Neural cell (in vitro differentiated cells): ENCODE data around the gene SEL1L3. TPM values are rescaled to one million over a fixed set of nuclear protein-coding genes. Genes with fewer than 3 reads are reported as not detected.

Experiments used
- H2AFZ ChIP-seq: fragments of 200-600, 300-800 bp; sonication (generic), shearing (Covaris generic); 2 replicates; pipeline ENCODE4 v1.6.0; 2014; ENCODE audit warnings: low read depth, mild to moderate bottlenecking, antibody characterized with exemption, low read length, moderate library complexity
- H3F3A ChIP-seq: fragments of 200-600 bp; shearing (Covaris generic); 2 replicates; pipeline ENCODE4 v1.6.1; 2016; ENCODE audit warnings: mild to moderate bottlenecking, moderate library complexity, mixed read lengths, antibody characterized with exemption, low read length; ENCODE audit not compliant: insufficient read depth, poor library complexity, severe bottlenecking
- H3K27ac ChIP-seq: fragments of 200-600, 300-800 bp; sonication (generic), shearing (Covaris generic); 2 replicates; pipeline ENCODE4 v1.5.1; 2014; ENCODE audit warnings: mild to moderate bottlenecking, low read length, moderate library complexity
- H3K27me3 ChIP-seq: fragments of 300-800, 200-600 bp; sonication (generic), shearing (Covaris generic); 2 replicates; pipeline ENCODE4 v1.6.0; 2014; ENCODE audit warnings: mild to moderate bottlenecking, low read depth, low read length, moderate library complexity; ENCODE audit not compliant: insufficient read depth
- H3K36me3 ChIP-seq: fragments of 300-800, 200-600 bp; sonication (generic), shearing (Covaris generic); 2 replicates; pipeline ENCODE4 v1.5.1; 2014; ENCODE audit warnings: mild to moderate bottlenecking, antibody characterized with exemption, low read length, moderate library complexity; ENCODE audit not compliant: insufficient read depth
- H3K4me2 ChIP-seq: fragments of 300-800, 200-600 bp; sonication (generic), shearing (Covaris generic); 2 replicates; pipeline ENCODE4 v1.6.0; 2014; ENCODE audit warnings: mild to moderate bottlenecking, low read length
- H3K4me3 ChIP-seq: fragments of 300-800, 200-600 bp; sonication (generic), shearing (Covaris generic); 2 replicates; pipeline ENCODE4 v1.5.1; 2014; ENCODE audit warnings: mild to moderate bottlenecking, low read length, moderate library complexity
- H3K79me2 ChIP-seq: fragments of 200-600 bp; shearing (Covaris generic); replicated peaks from 2 replicates; pipeline ENCODE4 v1.6.0; 2014; ENCODE audit warnings: mild to moderate bottlenecking, low read length, moderate library complexity; ENCODE audit not compliant: insufficient read depth
- H3K9ac ChIP-seq: fragments of 300-800, 200-600 bp; sonication (generic), shearing (Covaris generic); 2 replicates; pipeline ENCODE4 v1.6.1; 2016; ENCODE audit warnings: mild to moderate bottlenecking, low read length, mixed read lengths
- H3K9me2 ChIP-seq: fragments of 200-600 bp; shearing (Covaris generic); 2 replicates; pipeline ENCODE4 v1.6.1; 2016; ENCODE audit warnings: mild to moderate bottlenecking, low read length, mixed read lengths; ENCODE audit not compliant: insufficient read depth
- H3K9me3 ChIP-seq: fragments of 200-600, 300-800 bp; sonication (generic), shearing (Covaris generic); 2 replicates; pipeline ENCODE4 v1.6.1; 2016; ENCODE audit warnings: mild to moderate bottlenecking, mixed run types, low read length, moderate library complexity, mixed read lengths
- H4K20me1 ChIP-seq: fragments of 200-600 bp; shearing (Covaris generic); 2 replicates; pipeline ENCODE4 v1.6.1; 2016; ENCODE audit warnings: mild to moderate bottlenecking, mixed run types; ENCODE audit not compliant: insufficient read depth
- EP300 ChIP-seq: fragments of 450-650 bp; conservative IDR thresholded peaks from 2 replicates; pipeline ENCODE4 v1.6.1; 2014; ENCODE audit warnings: antibody characterized with exemption, mild to moderate bottlenecking, moderate library complexity; ENCODE audit not compliant: poor library complexity, severe bottlenecking
- EZH2 ChIP-seq: fragments of 200-600, 300-800 bp; shearing (Covaris generic), sonication (generic); IDR thresholded peaks from 2 replicates; pipeline ENCODE4 v1.6.1; 2014; ENCODE audit warnings: antibody characterized with exemption, low read length, borderline replicate concordance, mild to moderate bottlenecking; ENCODE audit not compliant: insufficient read depth, poor library complexity, severe bottlenecking
- MXI1 ChIP-seq: fragments of 450-650 bp; conservative IDR thresholded peaks from 2 replicates; pipeline ENCODE4 v1.6.1; 2014; ENCODE audit warnings: antibody characterized with exemption, mild to moderate bottlenecking; ENCODE audit not compliant: poor library complexity, severe bottlenecking
- POLR2AphosphoS5 ChIP-seq: IDR thresholded peaks from 2 replicates; pipeline ENCODE4 v1.6.1; 2012
- RAD21 ChIP-seq: fragments of 450-650 bp; conservative IDR thresholded peaks from 2 replicates; pipeline ENCODE4 v1.6.1; 2014; ENCODE audit warnings: antibody characterized with exemption, mild to moderate bottlenecking, moderate library complexity
- SMC3 ChIP-seq: fragments of 450-650 bp; conservative IDR thresholded peaks from 2 replicates; pipeline ENCODE4 v1.6.1; 2014; ENCODE audit warnings: antibody characterized with exemption, mild to moderate bottlenecking, moderate library complexity; ENCODE audit not compliant: poor library complexity
- TAF1 ChIP-seq: IDR thresholded peaks from 2 replicates; pipeline ENCODE4 v1.6.1; 2012; ENCODE audit warnings: low read depth
- polyA plus RNA-seq: library from polyadenylated mRNA; depleted of rRNA; stranded (reverse); fragments of >200 nt; gene quantifications from 2 replicates; pipeline ENCODE4 v1.2.3, GENCODE V29; 2014
- TF ChIP-seq, protein P1 (sequence below): fragments of 450-650 bp; IDR thresholded peaks from 2 replicates; pipeline ENCODE4 v1.5.1; 2014; ENCODE audit warnings: antibody characterized with exemption, mild to moderate bottlenecking, moderate library complexity; ENCODE audit not compliant: poor library complexity, severe bottlenecking
- TF ChIP-seq, protein P2 (sequence below): IDR thresholded peaks from 2 replicates; pipeline ENCODE4 v1.6.1; 2012; ENCODE audit warnings: borderline replicate concordance

SEL1L3 gene
- polyA plus RNA-seq, 1 donor from 2014 or later: 2.0 TPM

- no peak overlapping the region for H2AFZ ChIP-seq
- no peak overlapping the region for H3K4me2 ChIP-seq
- no peak overlapping the region for H3K9ac ChIP-seq
- H3K36me3 ChIP-seq: no peaks in the 10 kb centered on the region
- H4K20me1 ChIP-seq: no peaks in the 10 kb centered on the region
- H3K9me2 ChIP-seq: no peaks in the 10 kb centered on the region
- no peak overlapping the region for H3K4me3 ChIP-seq
- H3K79me2 ChIP-seq: no peaks in the 10 kb centered on the region
- H3K9me3 ChIP-seq: no peaks in the 10 kb centered on the region
- H3K27me3 ChIP-seq: peaks cover 23% of the 10 kb centered on the region
- no peaks in the 10 kb centered on the region for H3F3A ChIP-seq
- no peak for TF ChIP-seq RAD21
- TF ChIP-seq SMC3: no peak
- TF ChIP-seq, protein P1, sequence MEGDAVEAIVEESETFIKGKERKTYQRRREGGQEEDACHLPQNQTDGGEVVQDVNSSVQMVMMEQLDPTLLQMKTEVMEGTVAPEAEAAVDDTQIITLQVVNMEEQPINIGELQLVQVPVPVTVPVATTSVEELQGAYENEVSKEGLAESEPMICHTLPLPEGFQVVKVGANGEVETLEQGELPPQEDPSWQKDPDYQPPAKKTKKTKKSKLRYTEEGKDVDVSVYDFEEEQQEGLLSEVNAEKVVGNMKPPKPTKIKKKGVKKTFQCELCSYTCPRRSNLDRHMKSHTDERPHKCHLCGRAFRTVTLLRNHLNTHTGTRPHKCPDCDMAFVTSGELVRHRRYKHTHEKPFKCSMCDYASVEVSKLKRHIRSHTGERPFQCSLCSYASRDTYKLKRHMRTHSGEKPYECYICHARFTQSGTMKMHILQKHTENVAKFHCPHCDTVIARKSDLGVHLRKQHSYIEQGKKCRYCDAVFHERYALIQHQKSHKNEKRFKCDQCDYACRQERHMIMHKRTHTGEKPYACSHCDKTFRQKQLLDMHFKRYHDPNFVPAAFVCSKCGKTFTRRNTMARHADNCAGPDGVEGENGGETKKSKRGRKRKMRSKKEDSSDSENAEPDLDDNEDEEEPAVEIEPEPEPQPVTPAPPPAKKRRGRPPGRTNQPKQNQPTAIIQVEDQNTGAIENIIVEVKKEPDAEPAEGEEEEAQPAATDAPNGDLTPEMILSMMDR: no peak
- no peak for TF ChIP-seq EZH2
- TF ChIP-seq EP300: no peak
- TF ChIP-seq MXI1: no peak
- TF ChIP-seq, protein P2, sequence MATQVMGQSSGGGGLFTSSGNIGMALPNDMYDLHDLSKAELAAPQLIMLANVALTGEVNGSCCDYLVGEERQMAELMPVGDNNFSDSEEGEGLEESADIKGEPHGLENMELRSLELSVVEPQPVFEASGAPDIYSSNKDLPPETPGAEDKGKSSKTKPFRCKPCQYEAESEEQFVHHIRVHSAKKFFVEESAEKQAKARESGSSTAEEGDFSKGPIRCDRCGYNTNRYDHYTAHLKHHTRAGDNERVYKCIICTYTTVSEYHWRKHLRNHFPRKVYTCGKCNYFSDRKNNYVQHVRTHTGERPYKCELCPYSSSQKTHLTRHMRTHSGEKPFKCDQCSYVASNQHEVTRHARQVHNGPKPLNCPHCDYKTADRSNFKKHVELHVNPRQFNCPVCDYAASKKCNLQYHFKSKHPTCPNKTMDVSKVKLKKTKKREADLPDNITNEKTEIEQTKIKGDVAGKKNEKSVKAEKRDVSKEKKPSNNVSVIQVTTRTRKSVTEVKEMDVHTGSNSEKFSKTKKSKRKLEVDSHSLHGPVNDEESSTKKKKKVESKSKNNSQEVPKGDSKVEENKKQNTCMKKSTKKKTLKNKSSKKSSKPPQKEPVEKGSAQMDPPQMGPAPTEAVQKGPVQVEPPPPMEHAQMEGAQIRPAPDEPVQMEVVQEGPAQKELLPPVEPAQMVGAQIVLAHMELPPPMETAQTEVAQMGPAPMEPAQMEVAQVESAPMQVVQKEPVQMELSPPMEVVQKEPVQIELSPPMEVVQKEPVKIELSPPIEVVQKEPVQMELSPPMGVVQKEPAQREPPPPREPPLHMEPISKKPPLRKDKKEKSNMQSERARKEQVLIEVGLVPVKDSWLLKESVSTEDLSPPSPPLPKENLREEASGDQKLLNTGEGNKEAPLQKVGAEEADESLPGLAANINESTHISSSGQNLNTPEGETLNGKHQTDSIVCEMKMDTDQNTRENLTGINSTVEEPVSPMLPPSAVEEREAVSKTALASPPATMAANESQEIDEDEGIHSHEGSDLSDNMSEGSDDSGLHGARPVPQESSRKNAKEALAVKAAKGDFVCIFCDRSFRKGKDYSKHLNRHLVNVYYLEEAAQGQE: no peak
- no peak for TF ChIP-seq TAF1
- no peak for TF ChIP-seq POLR2AphosphoS5
- no peak overlapping the region for H3K27ac ChIP-seq
Measured at GRCh38 chr4:25857403-25857802, 5.4 kb downstream of the SEL1L3 start.

- Histone ChIP-seq H2AFZ (no peak overlapping the region), H3K36me3 (no peaks in the 10 kb centered on the region), H4K20me1 (no peaks in the 10 kb centered on the region), H3F3A (no peaks in the 10 kb centered on the region), H3K9me2 (no peaks in the 10 kb centered on the region), H3K4me2 (no peak overlapping the region), H3K9ac (no peak overlapping the region), H3K27ac (no peak overlapping the region), H3K9me3 (no peaks in the 10 kb centered on the region), H3K4me3 (no peak overlapping the region), H3K27me3 (peaks cover 17% of the 10 kb centered on the region), H3K79me2 (no peaks in the 10 kb centered on the region)
- TF ChIP-seq TAF1 (no peak), EP300 (no peak), EZH2 (no peak), RAD21 (no peak), SMC3 (no peak), POLR2AphosphoS5 (no peak), MXI1 (no peak)
- TF ChIP-seq, protein P2: no peak
- TF ChIP-seq, protein P1: no peak
Measured at GRCh38 chr4:25856756-25857155, 6.0 kb downstream of the SEL1L3 start.
